Measurements from ENCODE around the gene HFE.
A peak's percentile ranks its signal among the peaks of the same experiment; 100 is the strongest.
"Not testable (repeated sequence)": the region's sequence is repeated elsewhere in the genome, so short reads cannot be mapped to it uniquely, and the experiment has no call there.

The HFE gene

GRCh38 chr6:26113570-26113969 lies 26.3 kb downstream of the HFE start:
- Mint-ChIP-seq H3K4me1 (ENCODE audit: low read depth) (peaks cover 15% of the 10 kb centered on the region), H3K4me3 (no peak overlapping the region), H3K27me3 (ENCODE audit: low read depth) (no peaks in the 10 kb centered on the region), H3K27ac (no peak overlapping the region), H3K36me3 (ENCODE audit: low read depth) (peaks cover 2% of the 10 kb centered on the region), H3K9me3 (no peaks in the 10 kb centered on the region)

GRCh38 chr6:26115226-26115625 lies 28.0 kb downstream of the HFE start:
- Mint-ChIP-seq H3K27me3 (ENCODE audit: low read depth) (no peaks in the 10 kb centered on the region), H3K4me1 (ENCODE audit: low read depth) (peaks cover 12% of the 10 kb centered on the region), H3K36me3 (ENCODE audit: low read depth) (no peaks in the 10 kb centered on the region), H3K27ac (peak overlapping the region; percentile 20), H3K9me3 (no peaks in the 10 kb centered on the region), H3K4me3 (no peak overlapping the region)

- Mint-ChIP-seq H3K27me3 (ENCODE audit: low read depth) (no peaks in the 10 kb centered on the region), H3K27ac (no peak overlapping the region), H3K4me3 (no peak overlapping the region), H3K4me1 (ENCODE audit: low read depth) (peaks cover 17% of the 10 kb centered on the region), H3K9me3 (no peaks in the 10 kb centered on the region), H3K36me3 (ENCODE audit: low read depth) (peaks cover 3% of the 10 kb centered on the region)
Observed at GRCh38 chr6:26116267-26116666, 29.0 kb downstream of the HFE start.

- Mint-ChIP-seq H3K4me1 (ENCODE audit: low read depth) (peaks cover 35% of the 10 kb centered on the region), H3K27ac (no peak overlapping the region), H3K36me3 (ENCODE audit: low read depth) (peaks cover 9% of the 10 kb centered on the region), H3K27me3 (ENCODE audit: low read depth) (peaks cover 3% of the 10 kb centered on the region), H3K9me3 (no peaks in the 10 kb centered on the region), H3K4me3 (no peak overlapping the region)
Observed at GRCh38 chr6:26118999-26119398, 31.8 kb downstream of the HFE start.

GRCh38 chr6:26120115-26120514 lies 32.9 kb downstream of the HFE start:
- not testable (repeated sequence) for H3K27ac Mint-ChIP-seq; H3K9me3 Mint-ChIP-seq; H3K4me3 Mint-ChIP-seq; H3K27me3 Mint-ChIP-seq (ENCODE audit: low read depth)
- H3K4me1 Mint-ChIP-seq (ENCODE audit: low read depth), result peaks cover 34% of the 10 kb centered on the region
- H3K36me3 Mint-ChIP-seq (ENCODE audit: low read depth), result peaks cover 15% of the 10 kb centered on the region

- H3K4me3 Mint-ChIP-seq, result no peak overlapping the region
- H3K27ac Mint-ChIP-seq, result peak overlapping the region; percentile 84
- peaks cover 29% of the 10 kb centered on the region for H3K4me1 Mint-ChIP-seq (ENCODE audit: low read depth)
- peaks cover 18% of the 10 kb centered on the region for H3K36me3 Mint-ChIP-seq (ENCODE audit: low read depth)
- H3K9me3 Mint-ChIP-seq, result no peaks in the 10 kb centered on the region
- H3K27me3 Mint-ChIP-seq (ENCODE audit: low read depth), result peaks cover 3% of the 10 kb centered on the region
Observed at GRCh38 chr6:26120807-26121140, 33.5 kb downstream of the HFE start.

GRCh38 chr6:26121141-26122004 lies 34.1 kb downstream of the HFE start:
- peaks cover 24% of the 10 kb centered on the region for H3K36me3 Mint-ChIP-seq (ENCODE audit: low read depth)
- peak overlapping the region; percentile 84 for H3K27ac Mint-ChIP-seq
- peaks cover 3% of the 10 kb centered on the region for H3K27me3 Mint-ChIP-seq (ENCODE audit: low read depth)
- H3K4me1 Mint-ChIP-seq (ENCODE audit: low read depth), result peaks cover 25% of the 10 kb centered on the region
- no peaks in the 10 kb centered on the region for H3K9me3 Mint-ChIP-seq
- H3K4me3 Mint-ChIP-seq, result peak overlapping the region; percentile 38

- Mint-ChIP-seq H3K27ac (peak overlapping the region; percentile 96), H3K9me3 (no peaks in the 10 kb centered on the region), H3K4me1 (ENCODE audit: low read depth) (peaks cover 31% of the 10 kb centered on the region), H3K27me3 (ENCODE audit: low read depth) (peaks cover 3% of the 10 kb centered on the region), H3K36me3 (ENCODE audit: low read depth) (peaks cover 29% of the 10 kb centered on the region), H3K4me3 (peak overlapping the region; percentile 99)
Observed at GRCh38 chr6:26122005-26122388, 34.8 kb downstream of the HFE start.

- Mint-ChIP-seq H3K27me3 (ENCODE audit: low read depth) (peaks cover 3% of the 10 kb centered on the region), H3K27ac (peak overlapping the region; percentile 96), H3K36me3 (ENCODE audit: low read depth) (peaks cover 29% of the 10 kb centered on the region), H3K9me3 (no peaks in the 10 kb centered on the region), H3K4me3 (peak overlapping the region; percentile 99), H3K4me1 (ENCODE audit: low read depth) (peaks cover 35% of the 10 kb centered on the region)
Observed at GRCh38 chr6:26122402-26122792, 35.2 kb downstream of the HFE start.

GRCh38 chr6:26122793-26123674 lies 35.8 kb downstream of the HFE start:
- Mint-ChIP-seq H3K4me3 (peak overlapping the region; percentile 99), H3K27ac (peak overlapping the region; percentile 96), H3K27me3 (ENCODE audit: low read depth) (peaks cover 3% of the 10 kb centered on the region), H3K9me3 (no peaks in the 10 kb centered on the region), H3K36me3 (ENCODE audit: low read depth) (peaks cover 32% of the 10 kb centered on the region), H3K4me1 (ENCODE audit: low read depth) (peaks cover 39% of the 10 kb centered on the region)

- peaks cover 45% of the 10 kb centered on the region for H3K4me1 Mint-ChIP-seq (ENCODE audit: low read depth)
- H3K9me3 Mint-ChIP-seq, result no peaks in the 10 kb centered on the region
- peak overlapping the region; percentile 96 for H3K27ac Mint-ChIP-seq
- peaks cover 37% of the 10 kb centered on the region for H3K36me3 Mint-ChIP-seq (ENCODE audit: low read depth)
- peaks cover 3% of the 10 kb centered on the region for H3K27me3 Mint-ChIP-seq (ENCODE audit: low read depth)
- H3K4me3 Mint-ChIP-seq, result peak overlapping the region; percentile 99
Observed at GRCh38 chr6:26123675-26123946, 36.4 kb downstream of the HFE start.

- peaks cover 3% of the 10 kb centered on the region for H3K27me3 Mint-ChIP-seq (ENCODE audit: low read depth)
- no peaks in the 10 kb centered on the region for H3K9me3 Mint-ChIP-seq
- H3K4me1 Mint-ChIP-seq (ENCODE audit: low read depth), result peaks cover 46% of the 10 kb centered on the region
- peak overlapping the region; percentile 96 for H3K27ac Mint-ChIP-seq
- H3K4me3 Mint-ChIP-seq, result peak overlapping the region; percentile 99
- peaks cover 37% of the 10 kb centered on the region for H3K36me3 Mint-ChIP-seq (ENCODE audit: low read depth)
Observed at GRCh38 chr6:26123947-26124780, 36.9 kb downstream of the HFE start.

GRCh38 chr6:26124781-26125685 lies 37.8 kb downstream of the HFE start:
- Mint-ChIP-seq H3K9me3 (no peaks in the 10 kb centered on the region), H3K36me3 (ENCODE audit: low read depth) (peaks cover 40% of the 10 kb centered on the region), H3K27me3 (ENCODE audit: low read depth) (peaks cover 3% of the 10 kb centered on the region), H3K4me3 (peak overlapping the region; percentile 99), H3K27ac (peak overlapping the region; percentile 96), H3K4me1 (ENCODE audit: low read depth) (peaks cover 49% of the 10 kb centered on the region)
